ENCODE data around the gene GLMN. TPM values are rescaled to one million over a fixed set of nuclear protein-coding genes. Genes with fewer than 3 reads are reported as not detected.

GLMN gene
- total and polyA plus RNA-seq, 2 experiments from 2014 or later: 10.0 to 16.5 TPM

- H3K4me3 ChIP-seq: no peak overlapping the region
- H3K4me2 ChIP-seq: no peak overlapping the region
- H3K79me2 ChIP-seq: no peaks in the 10 kb centered on the region
- H3K9me3 ChIP-seq (ENCODE audit: low read depth): no peaks in the 10 kb centered on the region
- no peaks in the 10 kb centered on the region for H3K27me3 ChIP-seq
- H2AFZ ChIP-seq: no peak overlapping the region
- no peak for TF ChIP-seq EZH2 (IDR thresholded peaks at IDR 0.05; ENCODE audit: borderline replicate concordance)
- TF ChIP-seq CTCF (IDR thresholded peaks at IDR 0.05; ENCODE audit: poor library complexity): no peak
- no peak for TF ChIP-seq EZH2phosphoT487 (IDR thresholded peaks at IDR 0.05; ENCODE audit: low read depth, severe bottlenecking, unreplicated experiment)
- no peaks in the 10 kb centered on the region for H3K9me2 ChIP-seq (replicated peaks; ENCODE audit: insufficient read depth)
- no peaks in the 10 kb centered on the region for H4K20me1 ChIP-seq (ENCODE audit: insufficient read depth, poor library complexity, severe bottlenecking)
- DNase-seq (ENCODE audit: low spot score): no peak
- H3K27ac ChIP-seq: no peak overlapping the region
- no peaks in the 10 kb centered on the region for H3K4me1 ChIP-seq (ENCODE audit: insufficient read depth)
- no peaks in the 10 kb centered on the region for H3K36me3 ChIP-seq (replicated peaks; ENCODE audit: insufficient read depth, low read depth)
Measured at GRCh38 chr1:92203105-92203504, 95.7 kb downstream of the GLMN start.

GRCh38 chr1:92201973-92202372 is 96.8 kb downstream of the GLMN start:
- no peaks in the 10 kb centered on the region for H3K27me3 ChIP-seq
- no peak overlapping the region for H3K4me2 ChIP-seq
- no peaks in the 10 kb centered on the region for H3K9me3 ChIP-seq (ENCODE audit: low read depth)
- no peaks in the 10 kb centered on the region for H3K9me2 ChIP-seq (replicated peaks; ENCODE audit: insufficient read depth)
- H3K27ac ChIP-seq: no peak overlapping the region
- H2AFZ ChIP-seq: no peak overlapping the region
- no peaks in the 10 kb centered on the region for H4K20me1 ChIP-seq (ENCODE audit: insufficient read depth, poor library complexity, severe bottlenecking)
- TF ChIP-seq EZH2 (IDR thresholded peaks at IDR 0.05; ENCODE audit: borderline replicate concordance) (no peak), EZH2phosphoT487 (IDR thresholded peaks at IDR 0.05; ENCODE audit: low read depth, severe bottlenecking, unreplicated experiment) (no peak), CTCF (IDR thresholded peaks at IDR 0.05; ENCODE audit: poor library complexity) (no peak)
- H3K36me3 ChIP-seq (replicated peaks; ENCODE audit: insufficient read depth, low read depth): no peaks in the 10 kb centered on the region
- no peaks in the 10 kb centered on the region for H3K4me1 ChIP-seq (ENCODE audit: insufficient read depth)
- 80% methylated on average over 5 of the region's 5 CpGs for WGBS (ENCODE audit: low lambda C conversion rate, missing lambda C conversion rate)
- no peak for DNase-seq (ENCODE audit: low spot score)
- H3K4me3 ChIP-seq: no peak overlapping the region
- no peaks in the 10 kb centered on the region for H3K79me2 ChIP-seq

Other genes starting within 250 kb of the GLMN start
- gene SETSIP, start 223.6 kb downstream of the GLMN start, total RNA-seq: not detected in 2 replicates
- gene SETSIP, start 223.6 kb downstream of the GLMN start, polyA plus RNA-seq: not detected in 2 replicates
- gene BTBD8, start 218.6 kb downstream of the GLMN start, total RNA-seq: 6.0 and 6.1 TPM in 2 replicates
- 2.4 TPM in 2 replicates for gene BTBD8, start 218.6 kb downstream of the GLMN start, polyA plus RNA-seq
- not detected in 2 replicates for gene C1orf146, start 81.1 kb downstream of the GLMN start, total RNA-seq
- not detected in 2 replicates for gene C1orf146, start 81.1 kb downstream of the GLMN start, polyA plus RNA-seq
- 14.2 and 20.7 TPM in 2 replicates for gene RPAP2, start 72 bp upstream of the GLMN start, total RNA-seq
- gene RPAP2, start 72 bp upstream of the GLMN start, polyA plus RNA-seq: 18.1 and 23.4 TPM in 2 replicates
- gene GFI1, start 187.9 kb upstream of the GLMN start, total RNA-seq: 0.10 and 0.24 TPM in 2 replicates
- gene GFI1, start 187.9 kb upstream of the GLMN start, polyA plus RNA-seq: 0.41 TPM in 1 of 2 replicates, not detected in the other

Data from hepatocyte (in vitro differentiated cells).